Nephron (organoid): ENCODE results near the gene GCAT.
A peak's percentile ranks its signal among the peaks of the same experiment; 100 is the strongest.

ENCODE experiments used
- H3K27ac Mint-ChIP-seq, 3 experiments: 2 replicates each; pipeline ENCODE4 v1.8.0; 2020; ENCODE audit warnings: mixed read lengths in 3 of 3, mild to moderate bottlenecking in 2 of 3, moderate library complexity in 1 of 3
- H3K27me3 Mint-ChIP-seq: 2 replicates; pipeline ENCODE4 v1.8.0; 2021; ENCODE audit warnings: low read depth, mild to moderate bottlenecking, moderate library complexity, mixed read lengths
- H3K36me3 Mint-ChIP-seq: 2 replicates; pipeline ENCODE4 v1.8.0; 2020; ENCODE audit warnings: low read depth, mixed read lengths
- H3K4me1 Mint-ChIP-seq: 2 replicates; pipeline ENCODE4 v1.8.0; 2020; ENCODE audit warnings: mixed read lengths
- H3K4me3 Mint-ChIP-seq, 3 experiments: 2 replicates each; pipeline ENCODE4 v1.8.0; 2020; ENCODE audit warnings: mild to moderate bottlenecking in 3 of 3, mixed read lengths in 3 of 3, moderate library complexity in 2 of 3
- H3K9me3 Mint-ChIP-seq: 2 replicates; pipeline ENCODE4 v1.8.0; 2020; ENCODE audit warnings: mixed read lengths
- TF ChIP-seq, protein P1 (sequence below), 3 experiments: fragments of 200-600 bp; sonication (generic); IDR thresholded peaks; one replicate each; pipeline ENCODE4 v1.5.0; 2021; ENCODE audit warnings: antibody characterized with exemption in 3 of 3; ENCODE audit not compliant: unreplicated experiment in 3 of 3

Gene GCAT

DNA sequence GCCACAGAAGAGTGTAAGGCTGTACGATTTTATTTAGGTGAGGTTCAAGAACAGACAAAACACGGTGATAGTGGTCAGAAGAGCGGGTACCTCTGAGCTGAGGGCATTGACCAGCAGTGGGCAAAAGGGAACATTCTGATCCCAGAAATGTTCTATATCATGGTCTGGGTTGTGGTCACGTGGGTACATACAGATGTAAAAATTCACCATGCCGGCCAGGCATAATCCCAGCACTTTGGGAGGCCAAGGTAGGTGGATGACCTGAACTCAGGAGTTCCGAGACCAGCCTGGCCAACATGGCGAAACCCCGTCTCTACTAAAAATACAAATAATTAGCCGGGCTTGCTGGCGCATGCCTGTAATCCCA lies 31.1 kb upstream of the GCAT start:
- Mint-ChIP-seq H3K4me1 (peaks cover 4% of the 10 kb centered on the region), H3K4me3 (no peak overlapping the region)
- TF ChIP-seq, protein P1, sequence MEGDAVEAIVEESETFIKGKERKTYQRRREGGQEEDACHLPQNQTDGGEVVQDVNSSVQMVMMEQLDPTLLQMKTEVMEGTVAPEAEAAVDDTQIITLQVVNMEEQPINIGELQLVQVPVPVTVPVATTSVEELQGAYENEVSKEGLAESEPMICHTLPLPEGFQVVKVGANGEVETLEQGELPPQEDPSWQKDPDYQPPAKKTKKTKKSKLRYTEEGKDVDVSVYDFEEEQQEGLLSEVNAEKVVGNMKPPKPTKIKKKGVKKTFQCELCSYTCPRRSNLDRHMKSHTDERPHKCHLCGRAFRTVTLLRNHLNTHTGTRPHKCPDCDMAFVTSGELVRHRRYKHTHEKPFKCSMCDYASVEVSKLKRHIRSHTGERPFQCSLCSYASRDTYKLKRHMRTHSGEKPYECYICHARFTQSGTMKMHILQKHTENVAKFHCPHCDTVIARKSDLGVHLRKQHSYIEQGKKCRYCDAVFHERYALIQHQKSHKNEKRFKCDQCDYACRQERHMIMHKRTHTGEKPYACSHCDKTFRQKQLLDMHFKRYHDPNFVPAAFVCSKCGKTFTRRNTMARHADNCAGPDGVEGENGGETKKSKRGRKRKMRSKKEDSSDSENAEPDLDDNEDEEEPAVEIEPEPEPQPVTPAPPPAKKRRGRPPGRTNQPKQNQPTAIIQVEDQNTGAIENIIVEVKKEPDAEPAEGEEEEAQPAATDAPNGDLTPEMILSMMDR (IDR thresholded peaks at IDR 0.05; ENCODE audit: unreplicated experiment in 3 of 3), result no peak

DNA sequence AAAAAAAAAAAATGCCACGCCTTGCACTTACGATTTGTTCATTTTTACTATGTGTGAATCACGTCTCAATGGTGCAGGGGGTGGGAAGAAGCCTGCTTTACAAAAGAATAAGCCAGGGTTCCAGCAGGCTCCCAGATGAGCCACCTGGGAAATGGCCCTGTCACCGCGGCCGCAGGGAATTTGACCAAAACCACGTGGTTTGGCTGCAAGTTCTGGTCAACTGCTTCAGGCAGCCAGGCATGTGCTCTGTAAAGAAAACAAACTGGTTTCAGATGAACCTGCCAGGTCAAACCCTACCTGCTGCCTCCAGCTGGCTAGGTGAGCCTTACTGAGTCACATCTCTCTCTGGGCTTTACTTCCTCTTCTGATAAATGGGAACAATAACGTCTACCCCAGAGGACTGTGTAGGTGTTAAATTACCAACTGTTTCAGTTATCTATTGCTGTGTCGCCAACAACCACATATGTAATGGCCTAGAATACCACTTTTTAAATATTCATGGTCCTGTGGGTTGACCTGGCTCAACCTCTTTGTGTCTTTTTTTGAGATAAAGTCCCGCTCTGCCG lies 30.5 kb upstream of the GCAT start:
- Mint-ChIP-seq H3K27ac (no peak overlapping the region), H3K9me3 (no peaks in the 10 kb centered on the region), H3K4me1 (peaks cover 4% of the 10 kb centered on the region), H3K27me3 (peaks cover 3% of the 10 kb centered on the region), H3K36me3 (peaks cover 23% of the 10 kb centered on the region), H3K4me3 (no peak overlapping the region)
- TF ChIP-seq, protein P1 (IDR thresholded peaks at IDR 0.05; ENCODE audit: unreplicated experiment in 3 of 3), result no peak

More for the DNA sequence above, 31.1 kb upstream of the GCAT start:
- Mint-ChIP-seq H3K27ac (peak overlapping the region; percentile 36 to 55 (median 49)), H3K27me3 (peaks cover 3% of the 10 kb centered on the region), H3K9me3 (no peaks in the 10 kb centered on the region), H3K36me3 (peaks cover 28% of the 10 kb centered on the region)

DNA sequence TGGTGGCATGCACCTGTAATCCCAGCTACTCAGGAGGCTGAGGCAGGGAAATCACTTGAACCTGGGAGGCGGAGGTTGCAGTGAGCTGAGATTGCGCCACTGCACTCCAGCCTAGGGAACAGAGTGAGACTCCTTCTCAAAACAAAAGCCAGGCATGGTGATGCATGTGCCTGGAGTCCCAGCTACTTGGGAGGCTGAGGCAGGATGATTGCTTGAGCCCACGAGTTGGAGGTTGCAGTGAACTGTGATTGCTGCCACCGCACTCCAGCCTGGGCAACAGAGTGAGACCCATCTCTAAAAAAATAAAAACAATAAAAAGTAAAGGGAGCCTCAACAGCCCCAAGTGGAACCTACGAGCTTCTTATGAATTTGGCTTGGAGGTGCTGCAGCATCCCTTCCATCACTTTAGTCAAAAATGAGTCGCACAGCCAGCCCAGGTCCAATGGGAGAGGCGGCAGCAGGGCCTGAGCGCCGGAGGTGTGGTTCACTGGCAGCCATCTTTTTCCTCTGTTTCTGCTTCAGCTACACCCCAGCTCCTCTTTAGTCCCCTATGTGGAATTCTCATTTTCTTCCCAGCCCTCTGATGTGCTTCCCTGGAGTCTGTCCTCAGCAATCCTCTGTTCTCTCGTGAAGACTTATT lies 29.2 kb upstream of the GCAT start:
- H3K27ac Mint-ChIP-seq, result peak overlapping the region in 1 of 3 experiments; percentile 41
- H3K4me3 Mint-ChIP-seq, result no peak overlapping the region
- peaks cover 3% of the 10 kb centered on the region for H3K27me3 Mint-ChIP-seq
- peaks cover 4% of the 10 kb centered on the region for H3K4me1 Mint-ChIP-seq
- peaks cover 14% of the 10 kb centered on the region for H3K36me3 Mint-ChIP-seq
- H3K9me3 Mint-ChIP-seq, result no peaks in the 10 kb centered on the region
- TF ChIP-seq, protein P1 (IDR thresholded peaks at IDR 0.05; ENCODE audit: unreplicated experiment in 3 of 3), result no peak

DNA sequence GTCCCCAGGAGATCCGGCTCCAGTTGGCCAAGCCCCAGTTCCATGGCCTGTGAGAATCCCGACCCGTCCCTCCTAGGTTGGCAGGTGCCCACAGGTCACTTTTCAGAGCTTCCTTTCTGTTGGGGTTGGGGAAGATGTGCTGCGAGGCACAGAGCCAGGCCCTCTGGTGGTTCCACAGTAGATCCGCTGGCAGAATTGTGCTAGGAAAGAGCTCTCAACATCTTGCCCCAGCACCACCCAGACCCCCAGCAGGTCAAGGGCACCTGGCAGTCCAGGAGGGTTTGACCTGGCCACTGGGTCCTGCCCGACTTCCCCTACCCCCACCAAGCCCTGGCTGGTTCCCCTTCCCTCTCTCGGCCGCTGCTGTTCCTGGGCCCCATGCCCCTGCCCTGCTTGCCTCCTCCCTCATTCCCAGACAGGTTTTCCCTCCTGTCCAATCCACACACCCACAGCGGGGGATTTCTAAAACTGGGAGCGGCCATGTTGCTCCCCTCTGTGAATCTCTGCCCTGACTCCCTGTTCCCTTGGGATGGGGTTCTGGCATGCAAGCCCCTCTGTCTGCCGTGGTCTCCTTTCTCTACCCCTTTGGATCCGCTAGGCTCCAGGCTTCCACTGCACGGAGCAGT lies 26.2 kb upstream of the GCAT start:
- TF ChIP-seq, protein P1 (IDR thresholded peaks at IDR 0.05; ENCODE audit: unreplicated experiment in 3 of 3), result peak in 2 of 3 experiments; percentile 16 to 18
- Mint-ChIP-seq H3K4me3 (no peak overlapping the region), H3K36me3 (no peaks in the 10 kb centered on the region), H3K27ac (peak overlapping the region in 1 of 3 experiments; percentile 40), H3K9me3 (no peaks in the 10 kb centered on the region), H3K27me3 (peaks cover 3% of the 10 kb centered on the region), H3K4me1 (peaks cover 10% of the 10 kb centered on the region)

DNA sequence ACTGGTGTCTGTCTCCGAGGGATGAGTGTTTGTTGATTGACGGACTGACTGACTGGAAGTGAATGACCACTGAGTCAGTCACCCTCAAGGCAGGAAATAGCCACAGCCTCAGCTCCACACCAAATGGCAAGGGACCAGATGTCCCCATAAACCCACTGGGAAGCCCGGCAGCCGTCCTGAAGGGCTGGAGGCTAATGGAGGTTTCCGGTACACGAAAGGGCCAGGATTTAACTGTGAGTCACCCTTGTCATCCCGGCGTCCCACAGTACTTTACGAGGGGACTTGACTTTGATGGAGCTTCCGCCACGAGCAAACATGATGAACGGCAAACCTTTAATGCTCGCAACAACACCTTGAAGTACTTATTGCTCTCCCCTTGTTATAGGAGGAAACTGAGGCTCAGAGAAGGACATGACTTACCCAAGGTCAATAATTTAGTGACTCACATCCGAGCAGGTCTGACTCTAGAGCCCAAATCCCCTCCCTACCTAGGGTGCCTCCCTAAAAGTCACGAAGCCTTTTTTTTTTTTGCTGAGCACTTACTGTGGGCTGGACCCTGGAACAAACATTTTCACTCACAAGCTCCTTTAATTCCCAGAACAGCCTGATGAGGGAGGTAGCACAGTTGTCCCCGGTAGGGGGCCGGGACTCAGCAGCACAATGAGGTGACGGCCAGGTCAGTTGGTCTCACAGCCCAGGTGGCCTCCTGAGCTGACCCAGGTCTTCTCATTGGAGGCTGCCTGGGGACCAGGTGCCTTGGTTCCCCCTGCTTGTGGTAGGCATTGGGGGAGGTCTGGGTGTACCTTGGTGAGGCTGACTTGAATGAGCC lies 25.2 kb upstream of the GCAT start:
- H3K9me3 Mint-ChIP-seq, result no peaks in the 10 kb centered on the region
- peaks cover 9% of the 10 kb centered on the region for H3K4me1 Mint-ChIP-seq
- H3K27me3 Mint-ChIP-seq, result peaks cover 3% of the 10 kb centered on the region
- H3K36me3 Mint-ChIP-seq, result no peaks in the 10 kb centered on the region
- TF ChIP-seq, protein P1 (IDR thresholded peaks at IDR 0.05; ENCODE audit: unreplicated experiment in 3 of 3), result no peak
- H3K4me3 Mint-ChIP-seq, result no peak overlapping the region
- H3K27ac Mint-ChIP-seq, result peak overlapping the region in 1 of 3 experiments; percentile 40
